Heart left ventricle (tissue), 16 donors: ENCODE data around the gene NKAIN2. TPM values are rescaled to one million over a fixed set of nuclear protein-coding genes. Genes with fewer than 3 reads are reported as not detected.

Source experiments
- ATAC-seq, 4 donors: fragments of 200-7000 bp; cut with Tn5 transposase; one replicate each; pipeline ENCODE4 v1.9.1; 2020 to 2022; ENCODE audit warnings: moderate library complexity in 4 of 4, mild to moderate bottlenecking in 3 of 4, moderate number of reproducible peaks in 1 of 4
- DNase-seq, 5 donors: peaks; one replicate each; pipeline ENCODE4 v3.0.0-alpha.2; 2020
- H3K27ac ChIP-seq, 12 donors: fragments of 200-600 bp; sonication (generic) in 4 of 12; one replicate each; pipeline versions ENCODE4 v1.5.0 to v1.8.0; 2016 to 2022; ENCODE audit warnings: mild to moderate bottlenecking in 2 of 12
- H3K27me3 ChIP-seq, 9 donors: fragments of 200-600 bp; sonication (generic) in 2 of 9; one replicate each; pipeline versions ENCODE4 v1.5.1 to v1.8.0; 2016 to 2022; ENCODE audit warnings: mild to moderate bottlenecking in 3 of 9
- H3K36me3 ChIP-seq, 9 donors: fragments of 200-600 bp; sonication (generic) in 2 of 9; one replicate each; pipeline versions ENCODE4 v1.5.0 to v1.8.0; 2018 to 2022; ENCODE audit warnings: mild to moderate bottlenecking in 2 of 9
- H3K4me1 ChIP-seq, 12 donors: fragments of 200-600 bp; sonication (generic) in 4 of 12; one replicate each; pipeline versions ENCODE4 v1.5.0 to v1.8.0; 2016 to 2022; ENCODE audit warnings: mild to moderate bottlenecking in 3 of 12
- H3K4me3 ChIP-seq, 12 donors: fragments of 200-600 bp; sonication (generic) in 4 of 12; one replicate each; pipeline versions ENCODE4 v1.5.0 to v1.8.0; 2017 to 2022; ENCODE audit warnings: mild to moderate bottlenecking in 9 of 12, moderate library complexity in 4 of 12
- H3K9me3 ChIP-seq, 12 donors: fragments of 200-600 bp; sonication (generic) in 4 of 12; one replicate each; pipeline versions ENCODE4 v1.5.0 to v1.8.0; 2016 to 2022; ENCODE audit warnings: mild to moderate bottlenecking in 1 of 12
- POLR2A ChIP-seq, 2 donors: fragments of 450-650 bp; IDR thresholded peaks; one replicate each; pipeline ENCODE4 v1.6.1; 2017; ENCODE audit warnings: antibody characterized with exemption in 2 of 2, mild to moderate bottlenecking in 2 of 2, moderate library complexity in 2 of 2
- WGBS, 4 donors: extraction: QIAGEN DNeasy Blood & Tissue Kit in 2 of 4; methylation state at CpG; one replicate each; pipeline versions ENCODE4 v1.1.5 to v1.1.7; 2013 to 2018; 5-methylcytosine and 5-hydroxymethylcytosine counted together
- intact Hi-C, 10 donors: fragments of 100-400 bp; cut with DNase I; formaldehyde crosslinking; loops; one replicate each; pipeline versions ENCODE4 v1.11.1 to v1.14.2; 2022
- polyA plus RNA-seq, 2 donors: library from polyadenylated mRNA; stranded (reverse); fragments of 200-250 nt; gene quantifications; one replicate each; pipeline ENCODE4 v1.2.3, GENCODE V29; 2013
- total RNA-seq, 9 donors: library from RNA; depleted of rRNA in 2 of 9; stranded (reverse); fragments of >200 nt in 2 of 9; fragmentation: NEBNext Ultra II Directional in 3 of 9; extraction: Animal tissue kit (Norgen Biotek cat#: 25700) in 3 of 9; gene quantifications; one replicate each; pipeline versions ENCODE4 v1.1.0 to v1.2.4, GENCODE V29; 2016 to 2023
- TF ChIP-seq, protein P1 (sequence below), 12 donors: fragments of 200-600 bp; sonication (generic) in 4 of 12; IDR thresholded peaks; one replicate each; pipeline versions ENCODE4 v1.5.0 to v1.8.0; 2018 to 2022; ENCODE audit warnings: antibody characterized with exemption in 12 of 12, mild to moderate bottlenecking in 5 of 12
- donor health status: ischemic (EF 13 %, LVEDD 7.1; RV severe dilation, severe dysfunction).
- donor health status: healthy with polysubstance abuse.
- donor health status: DM: no; HTN: yes; CAD: no.
- donor health status: DM: no; HTN: no; CAD: no.
- donor health status: ischemic (EF 25% LVEDD 6.9; RV normal size, moderate dysfunction).
- donor health status: ischemic (EF 25% LVEDD 5.7; RV mildly dilated, moderate dysfunction).
- donor health status: healthy.
- donor health status: DM: yes; HTN: yes; CAD: no.
- donor health status: ischemic (EF 35%, LVEDD 5.7; RV mildly dilated, moderate dysfunction).
- donor health status: nonischemic (EF 11% LVEDD 7.7; RV severe dilation, severe dysfunction).
- donor health status: DM: yes; HTN: yes; CAD: no.
- donor health status: PGD.
- donor health status: ischemic (EF 29% LVEDD 5.4; RV normal size, mild dysfunction).
- donor health status: nonischemic (EF 23%, LVEDD 6.1; RV moderate dilation, normal function).

NKAIN2 gene
- total and polyA plus RNA-seq, 11 donors = 0.19 to 0.83 (median 0.33) TPM; not detected in 2

DNA sequence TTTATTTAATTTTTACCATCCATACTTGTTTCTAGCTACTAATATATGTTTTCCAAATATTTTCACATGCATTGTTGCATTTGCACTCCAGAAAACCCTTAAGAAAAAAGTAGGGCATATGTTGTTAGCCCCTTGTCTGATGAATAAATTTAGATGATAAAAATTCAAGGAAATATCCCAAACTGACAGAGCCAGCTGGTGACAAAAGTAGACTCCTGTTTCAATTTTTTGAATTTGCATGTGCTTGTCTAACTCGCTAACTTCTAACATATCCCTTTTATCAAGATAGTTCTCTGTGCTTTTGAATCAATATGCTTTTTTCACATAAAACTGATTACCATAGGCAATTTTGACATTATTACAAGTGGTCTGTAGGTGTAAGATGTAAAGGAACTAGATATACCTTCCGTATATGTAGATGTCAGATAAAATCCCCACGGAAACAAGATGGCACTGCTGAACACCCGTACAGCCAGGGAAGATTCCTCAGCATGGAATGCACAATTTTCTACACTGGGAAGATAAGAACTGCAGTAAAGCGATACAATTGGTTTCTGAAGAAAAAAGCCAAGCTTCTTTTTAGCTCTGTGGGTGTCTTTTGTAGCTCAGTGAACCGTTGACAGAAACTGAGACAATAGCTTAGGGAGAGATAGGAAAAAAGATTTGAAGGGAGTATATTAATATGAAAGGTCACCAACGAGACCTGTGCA is 721.0 kb downstream of the NKAIN2 start:
- no peak for ATAC-seq
- 55 to 61% (median 58%) methylated on average over 7 of the region's 7 CpGs for WGBS, 4 donors
- no peaks in the 10 kb centered on the region for H3K4me1 ChIP-seq
- no peaks in the 10 kb centered on the region for H3K36me3 ChIP-seq
- H3K9me3 ChIP-seq = no peaks in the 10 kb centered on the region
- H3K27ac ChIP-seq = no peak overlapping the region
- intact Hi-C loops = no loop called here
- DNase-seq = no peak
- H3K4me3 ChIP-seq = no peak overlapping the region
- H3K27me3 ChIP-seq = no peaks in the 10 kb centered on the region
- TF ChIP-seq, protein P1, sequence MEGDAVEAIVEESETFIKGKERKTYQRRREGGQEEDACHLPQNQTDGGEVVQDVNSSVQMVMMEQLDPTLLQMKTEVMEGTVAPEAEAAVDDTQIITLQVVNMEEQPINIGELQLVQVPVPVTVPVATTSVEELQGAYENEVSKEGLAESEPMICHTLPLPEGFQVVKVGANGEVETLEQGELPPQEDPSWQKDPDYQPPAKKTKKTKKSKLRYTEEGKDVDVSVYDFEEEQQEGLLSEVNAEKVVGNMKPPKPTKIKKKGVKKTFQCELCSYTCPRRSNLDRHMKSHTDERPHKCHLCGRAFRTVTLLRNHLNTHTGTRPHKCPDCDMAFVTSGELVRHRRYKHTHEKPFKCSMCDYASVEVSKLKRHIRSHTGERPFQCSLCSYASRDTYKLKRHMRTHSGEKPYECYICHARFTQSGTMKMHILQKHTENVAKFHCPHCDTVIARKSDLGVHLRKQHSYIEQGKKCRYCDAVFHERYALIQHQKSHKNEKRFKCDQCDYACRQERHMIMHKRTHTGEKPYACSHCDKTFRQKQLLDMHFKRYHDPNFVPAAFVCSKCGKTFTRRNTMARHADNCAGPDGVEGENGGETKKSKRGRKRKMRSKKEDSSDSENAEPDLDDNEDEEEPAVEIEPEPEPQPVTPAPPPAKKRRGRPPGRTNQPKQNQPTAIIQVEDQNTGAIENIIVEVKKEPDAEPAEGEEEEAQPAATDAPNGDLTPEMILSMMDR (IDR thresholded peaks at IDR 0.05) = no peak
- TF ChIP-seq POLR2A (IDR thresholded peaks at IDR 0.05) = no peak

DNA sequence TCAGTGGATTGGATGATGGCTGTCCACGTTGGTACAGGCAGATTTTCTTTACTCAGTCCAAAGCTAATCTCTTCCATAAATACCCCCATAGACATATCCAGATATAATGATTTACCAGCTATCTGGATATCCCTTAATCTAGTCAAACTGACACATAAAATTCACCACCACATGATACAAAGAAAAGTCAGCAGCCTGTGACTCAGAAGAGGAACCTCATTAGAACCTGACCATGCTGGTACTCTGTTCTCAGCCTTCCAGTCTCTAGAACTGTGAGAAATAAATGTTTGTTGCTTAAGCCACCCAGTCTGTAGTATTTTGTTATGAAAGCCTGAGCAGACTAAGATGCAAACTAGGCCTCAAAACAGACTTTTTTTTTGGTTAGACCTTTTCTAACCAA is 727.3 kb downstream of the NKAIN2 start:
- TF ChIP-seq, protein P1 (IDR thresholded peaks at IDR 0.05) = no peak
- no peak for TF ChIP-seq POLR2A (IDR thresholded peaks at IDR 0.05)
- Histone ChIP-seq H3K9me3 (no peaks in the 10 kb centered on the region), H3K27me3 (no peaks in the 10 kb centered on the region), H3K4me3 (no peak overlapping the region), H3K4me1 (no peaks in the 10 kb centered on the region), H3K36me3 (no peaks in the 10 kb centered on the region), H3K27ac (no peak overlapping the region)
- intact Hi-C loops = no loop called here
- DNase-seq (no peak), ATAC-seq (no peak)
- WGBS, 4 donors = 65 to 74% (median 73%) methylated on average over 1 of the region's 1 CpG

DNA sequence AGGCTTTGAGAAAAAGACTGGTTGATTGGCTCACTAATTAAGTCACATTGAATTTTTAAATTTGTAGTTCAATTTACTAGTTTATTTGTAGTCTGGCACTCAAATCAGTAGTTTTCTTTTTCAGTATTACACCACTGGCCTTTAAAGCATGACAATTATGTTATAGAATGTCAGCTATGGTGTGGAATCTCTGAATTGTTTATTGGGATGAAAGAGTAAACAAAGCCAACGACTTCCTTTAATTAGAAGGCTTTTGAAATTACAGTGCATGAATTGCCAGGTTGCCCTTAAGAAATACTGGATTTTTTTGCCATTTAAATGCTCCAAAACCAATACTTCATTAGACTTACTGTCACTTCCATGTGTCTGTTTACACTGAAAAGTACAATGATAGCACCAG is 731.6 kb downstream of the NKAIN2 start:
- WGBS, 4 donors = 34 to 51% (median 38%) methylated on average over 1 of the region's 1 CpG
- no peak overlapping the region for H3K27ac ChIP-seq
- no peaks in the 10 kb centered on the region for H3K4me1 ChIP-seq
- ATAC-seq (no peak), DNase-seq (no peak)
- no peaks in the 10 kb centered on the region for H3K9me3 ChIP-seq
- H3K36me3 ChIP-seq = no peaks in the 10 kb centered on the region
- no peaks in the 10 kb centered on the region for H3K27me3 ChIP-seq
- TF ChIP-seq, protein P1 (IDR thresholded peaks at IDR 0.05) = no peak
- no peak for TF ChIP-seq POLR2A (IDR thresholded peaks at IDR 0.05)
- intact Hi-C loops = no loop called here
- H3K4me3 ChIP-seq = no peak overlapping the region

DNA sequence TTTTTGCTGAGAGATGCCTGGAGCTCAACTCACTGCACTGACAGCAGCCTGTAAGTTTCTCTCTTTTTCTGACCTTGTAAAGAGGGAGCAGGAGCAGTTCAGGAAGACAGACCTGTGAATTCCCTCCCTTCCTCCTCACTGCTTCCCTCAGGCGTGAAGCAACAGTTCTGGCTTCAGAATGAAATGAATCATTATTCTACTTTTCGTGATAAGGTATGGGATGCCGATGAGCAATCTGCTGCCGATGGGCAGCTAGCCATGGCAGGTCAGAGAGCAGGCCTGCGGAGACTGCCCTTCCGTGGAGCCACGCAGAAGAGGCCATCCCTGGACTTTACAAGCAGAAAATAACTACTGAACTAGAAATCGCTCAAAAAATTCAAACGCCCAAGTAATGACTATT is 732.1 kb downstream of the NKAIN2 start:
- H3K36me3 ChIP-seq = no peaks in the 10 kb centered on the region
- intact Hi-C loops = no loop called here
- no peak for TF ChIP-seq POLR2A (IDR thresholded peaks at IDR 0.05)
- TF ChIP-seq, protein P1 (IDR thresholded peaks at IDR 0.05) = no peak
- no peaks in the 10 kb centered on the region for H3K4me1 ChIP-seq
- no peaks in the 10 kb centered on the region for H3K27me3 ChIP-seq
- H3K9me3 ChIP-seq = no peaks in the 10 kb centered on the region
- DNase-seq (no peak), ATAC-seq (no peak)
- H3K27ac ChIP-seq = no peak overlapping the region
- no peak overlapping the region for H3K4me3 ChIP-seq
- 42 to 61% (median 49%) methylated on average over 9 of the region's 9 CpGs for WGBS, 4 donors
